ENCODE measurements around the gene MAGI1.

The MAGI1 gene

DNA sequence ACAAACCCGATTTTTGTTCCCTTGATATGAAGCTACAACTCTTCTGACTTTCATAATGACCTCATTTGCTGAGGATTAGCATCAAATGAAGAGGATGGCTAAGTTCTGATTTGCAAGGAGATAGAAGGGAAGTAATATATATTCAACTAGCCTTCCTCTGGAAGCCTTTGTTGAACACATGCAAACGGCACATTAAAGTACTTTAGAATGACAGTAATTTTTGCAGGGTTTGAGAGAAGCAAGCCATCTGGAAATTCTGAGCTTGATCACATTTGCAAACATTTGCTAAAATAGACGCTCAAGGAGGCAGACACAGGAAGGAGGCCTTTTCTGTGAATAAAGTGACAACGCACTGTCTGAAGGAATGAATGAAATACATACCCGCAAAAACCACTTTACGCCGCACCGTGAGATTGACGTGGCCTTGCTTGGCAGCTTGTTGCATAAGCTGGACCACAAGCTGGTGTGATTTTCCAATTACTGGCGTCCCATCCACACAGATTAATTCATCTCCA, 657.2 kb downstream of the MAGI1 start:
- no peak for DNase-seq

DNA sequence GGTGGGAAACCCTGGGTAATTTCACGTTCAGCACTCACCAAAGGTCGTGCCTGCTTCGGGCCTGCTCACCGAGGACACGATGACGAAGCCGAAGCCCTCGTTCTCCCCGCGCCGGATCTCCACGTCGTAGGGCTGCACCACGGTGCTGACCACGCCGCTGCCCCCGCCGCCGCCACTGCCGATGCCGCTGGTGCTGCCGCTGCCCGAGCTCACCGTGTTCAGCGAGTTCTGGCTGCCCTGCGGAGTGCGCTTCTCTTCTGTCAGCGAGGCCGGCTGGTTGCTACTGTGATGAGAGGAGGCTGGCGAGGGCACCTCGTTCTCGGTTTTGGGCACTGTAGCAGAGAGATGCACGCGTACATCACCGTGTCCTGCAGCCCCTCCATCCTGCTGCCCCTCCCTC, 659.5 kb downstream of the MAGI1 start:
- DNase-seq = no peak

DNA sequence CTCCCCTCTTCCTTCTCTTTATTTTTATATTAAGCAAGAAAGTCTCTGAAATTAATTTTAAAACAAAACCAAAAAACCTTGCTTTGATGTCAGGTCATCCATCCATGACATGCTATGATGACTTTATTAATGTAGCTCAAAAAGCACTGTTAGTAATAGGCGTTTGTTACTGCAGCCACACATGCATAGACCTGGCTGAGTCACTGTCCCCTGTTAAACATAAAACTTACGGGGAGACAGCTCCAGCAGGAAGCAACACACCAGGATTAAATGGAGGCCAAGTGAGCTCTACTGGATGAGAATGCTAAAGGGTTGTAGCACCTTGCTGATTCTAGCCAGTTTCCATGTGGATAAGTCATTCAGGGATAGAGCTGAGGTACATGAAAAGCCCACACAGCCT, 661.1 kb downstream of the MAGI1 start:
- DNase-seq = no peak

DNA sequence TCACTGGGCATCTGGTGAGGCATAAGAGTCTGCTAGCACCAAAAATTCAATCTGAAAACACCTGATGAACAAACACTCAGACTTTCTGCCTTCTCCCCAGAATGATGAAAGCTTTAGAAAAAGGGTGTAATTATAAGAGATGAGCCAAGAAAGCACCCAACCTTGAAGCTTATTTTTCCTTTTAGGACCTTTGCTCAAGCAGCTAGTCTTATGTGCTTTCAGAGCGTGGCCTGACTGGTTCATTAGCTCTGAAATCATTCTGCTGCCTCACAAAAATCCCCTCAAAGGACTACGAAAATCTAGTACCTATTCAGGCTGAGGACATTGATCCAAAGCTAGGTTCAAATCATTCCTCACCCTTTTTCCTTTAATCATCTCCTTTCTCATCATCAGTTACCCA, 662.3 kb downstream of the MAGI1 start:
- no peak for DNase-seq

DNA sequence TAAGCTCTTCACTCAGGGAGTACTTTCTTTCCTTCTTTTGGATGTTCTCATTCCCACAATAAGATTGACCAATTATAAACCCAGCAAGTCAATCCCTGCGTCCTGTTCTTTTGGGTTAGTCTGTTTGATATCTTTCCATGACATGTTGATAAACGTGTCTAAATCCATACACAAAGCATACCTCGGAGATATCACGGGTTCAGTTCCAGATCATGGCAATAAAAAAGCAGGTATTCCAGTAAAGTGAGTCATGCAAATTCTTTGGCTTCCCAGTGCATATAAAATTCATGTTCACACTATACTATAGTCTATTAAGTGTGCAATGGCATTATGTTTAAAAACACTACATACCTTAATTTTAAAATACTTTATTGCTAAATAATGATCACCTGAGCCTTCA, 667.7 kb downstream of the MAGI1 start:
- no peak for DNase-seq

DNA sequence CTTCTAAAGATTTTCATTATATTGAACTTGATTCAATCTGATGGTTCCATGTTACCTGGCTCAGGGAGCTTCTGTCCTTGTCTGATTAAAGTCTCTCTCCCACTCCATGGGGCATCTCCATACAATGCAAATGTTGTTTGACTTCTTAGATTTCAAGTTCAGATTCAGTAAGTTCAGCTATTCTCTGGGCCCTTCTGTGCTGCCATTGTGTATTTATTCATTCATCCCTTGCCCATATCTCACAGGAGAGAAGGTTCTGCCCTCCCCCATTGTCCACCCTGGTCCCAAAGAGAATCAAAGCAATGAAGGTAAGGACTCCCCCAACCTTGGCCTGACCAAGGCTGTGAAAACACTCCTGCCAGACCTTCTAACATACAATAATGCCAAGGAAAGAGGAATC, 669.9 kb downstream of the MAGI1 start:
- DNase-seq = no peak

DNA sequence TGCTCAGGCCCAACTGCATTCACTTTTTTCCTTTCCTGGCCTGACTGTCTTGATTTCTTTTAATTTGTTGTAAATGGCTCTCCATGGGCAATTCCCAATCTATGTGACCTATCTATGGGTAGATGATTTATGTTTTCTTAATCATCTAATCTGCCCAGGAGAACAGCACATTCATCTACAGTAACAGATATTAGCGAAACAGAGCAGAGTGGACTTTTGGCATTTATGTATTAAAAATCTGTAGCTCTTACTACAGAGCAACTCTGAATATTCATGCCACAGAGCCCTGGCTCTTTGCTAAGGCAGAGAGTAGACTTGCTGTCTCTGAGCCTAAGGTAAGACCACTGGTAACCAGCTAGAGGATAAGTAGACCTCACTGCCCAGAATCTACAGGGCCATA, 676.0 kb downstream of the MAGI1 start:
- no peak for DNase-seq

DNA sequence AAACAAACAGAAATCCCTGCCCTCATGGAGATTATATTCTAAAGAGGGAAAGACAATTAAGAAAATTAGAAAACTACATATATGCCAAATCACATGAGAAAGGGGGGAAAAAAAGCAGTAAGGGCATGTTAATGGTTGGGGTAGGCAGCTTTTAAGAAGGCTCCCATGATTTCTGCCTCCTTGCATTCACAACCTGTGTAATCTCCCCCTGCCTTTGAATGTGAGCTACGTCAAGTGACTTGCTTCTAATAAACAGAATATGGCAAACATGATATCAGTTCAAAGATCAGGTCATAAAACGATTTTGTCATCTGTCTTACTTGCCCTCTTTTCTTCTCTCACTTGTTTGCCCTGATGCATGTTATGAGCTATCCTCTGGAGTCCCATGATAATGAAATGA, 677.3 kb downstream of the MAGI1 start:
- no peak for DNase-seq

DNA sequence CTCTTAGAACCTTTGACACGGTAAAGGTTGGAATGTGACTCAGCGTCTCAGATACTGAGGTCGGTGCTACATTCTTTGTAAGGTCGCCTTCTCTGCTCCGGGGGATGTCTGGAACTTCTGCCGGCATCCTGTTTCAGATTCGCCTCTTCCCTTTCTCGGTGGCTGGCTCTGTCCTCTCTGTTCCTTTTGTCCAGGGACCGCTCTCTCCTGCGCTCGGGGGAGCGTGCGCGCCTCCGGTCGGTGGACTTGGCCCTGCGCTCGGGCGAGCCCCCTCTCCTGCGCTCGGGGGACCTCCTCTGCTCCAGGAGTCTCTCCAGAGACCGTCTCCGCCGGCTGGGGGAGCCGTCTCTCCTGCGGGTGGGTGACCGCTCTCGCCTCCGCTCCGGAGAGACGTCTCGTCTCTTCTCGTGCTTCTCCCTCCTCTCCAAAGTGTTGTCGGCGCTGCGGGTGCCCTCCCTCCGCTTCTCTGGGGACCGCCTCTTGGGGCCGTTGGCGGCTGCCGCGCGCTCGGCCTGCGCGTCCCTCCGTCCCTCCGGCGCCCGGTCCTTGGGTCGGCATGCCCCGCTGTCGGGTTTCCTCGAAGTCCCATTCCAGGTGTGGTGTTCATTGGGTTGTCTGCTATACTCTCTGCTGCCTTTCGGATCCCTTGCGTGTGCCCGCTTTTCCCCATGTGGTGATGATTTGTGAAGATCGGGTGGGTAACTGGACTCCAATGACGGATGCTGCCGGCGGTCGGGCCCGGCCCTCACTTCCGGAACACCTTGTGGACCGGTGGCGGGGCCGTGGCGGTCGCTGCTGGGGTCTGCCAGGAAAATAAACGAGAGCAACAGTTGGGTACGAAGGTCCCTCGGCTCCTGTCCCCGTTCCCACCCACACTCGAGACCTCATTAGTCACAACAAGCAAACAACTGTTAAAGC, 682.1 kb downstream of the MAGI1 start:
- no peak for DNase-seq

DNA sequence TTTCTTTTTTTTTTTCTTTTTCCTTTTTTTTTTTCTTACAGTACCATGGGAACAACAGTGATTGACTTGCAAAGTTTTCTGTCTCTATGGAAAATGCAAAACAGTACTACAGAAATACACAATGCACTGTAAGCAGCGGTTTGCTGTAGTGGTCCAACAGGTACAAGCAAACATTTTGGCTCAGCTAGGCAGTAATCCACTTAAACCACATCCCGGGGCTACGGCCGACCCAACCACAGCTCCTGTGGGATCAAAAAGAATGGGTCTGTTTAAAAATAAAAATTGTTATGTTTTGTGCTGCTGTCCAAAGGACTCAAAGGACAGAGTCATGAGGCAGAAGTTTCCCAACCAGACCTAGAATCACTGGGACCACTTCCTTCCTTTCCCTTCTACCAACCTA, 683.8 kb downstream of the MAGI1 start:
- DNase-seq = no peak

DNA sequence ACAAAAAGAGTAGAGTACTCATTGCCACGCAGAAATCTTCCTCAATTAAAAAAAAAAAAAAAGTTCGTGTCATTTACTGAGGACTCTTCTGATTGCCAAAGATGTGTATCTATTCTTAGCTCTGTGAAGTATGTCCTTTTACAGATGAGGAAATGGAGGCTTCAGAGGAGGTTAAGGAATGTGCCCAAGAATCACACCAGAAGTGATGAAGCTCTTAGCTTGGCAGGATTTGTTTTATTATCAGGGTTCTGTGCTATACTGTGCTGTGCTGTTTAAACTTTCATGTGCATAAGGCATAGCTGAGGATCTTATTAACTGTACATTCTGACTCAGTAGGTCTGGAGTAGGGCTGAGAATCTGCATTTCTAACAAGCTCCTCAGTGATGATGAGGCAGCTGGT, 685.8 kb downstream of the MAGI1 start:
- DNase-seq = no peak

DNA sequence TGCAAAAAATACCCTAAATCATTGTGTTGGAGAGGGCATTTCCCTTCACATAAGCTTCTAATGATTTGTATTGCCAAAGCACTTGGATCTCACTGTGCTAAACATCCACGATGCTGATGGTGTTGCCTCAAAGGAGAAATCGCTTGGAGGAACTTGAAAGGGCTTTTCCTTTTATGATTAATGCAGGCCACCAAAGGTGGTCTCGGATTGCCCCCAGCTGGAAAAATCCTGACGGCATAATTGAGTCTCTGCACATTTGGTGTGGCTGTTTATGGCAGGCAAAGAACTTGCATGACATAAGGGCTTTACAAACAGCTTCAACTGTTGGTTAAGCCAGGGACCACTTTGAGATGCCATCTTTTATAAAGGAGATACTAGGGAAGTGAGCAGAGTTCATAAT, 687.0 kb downstream of the MAGI1 start:
- no peak for DNase-seq

DNA sequence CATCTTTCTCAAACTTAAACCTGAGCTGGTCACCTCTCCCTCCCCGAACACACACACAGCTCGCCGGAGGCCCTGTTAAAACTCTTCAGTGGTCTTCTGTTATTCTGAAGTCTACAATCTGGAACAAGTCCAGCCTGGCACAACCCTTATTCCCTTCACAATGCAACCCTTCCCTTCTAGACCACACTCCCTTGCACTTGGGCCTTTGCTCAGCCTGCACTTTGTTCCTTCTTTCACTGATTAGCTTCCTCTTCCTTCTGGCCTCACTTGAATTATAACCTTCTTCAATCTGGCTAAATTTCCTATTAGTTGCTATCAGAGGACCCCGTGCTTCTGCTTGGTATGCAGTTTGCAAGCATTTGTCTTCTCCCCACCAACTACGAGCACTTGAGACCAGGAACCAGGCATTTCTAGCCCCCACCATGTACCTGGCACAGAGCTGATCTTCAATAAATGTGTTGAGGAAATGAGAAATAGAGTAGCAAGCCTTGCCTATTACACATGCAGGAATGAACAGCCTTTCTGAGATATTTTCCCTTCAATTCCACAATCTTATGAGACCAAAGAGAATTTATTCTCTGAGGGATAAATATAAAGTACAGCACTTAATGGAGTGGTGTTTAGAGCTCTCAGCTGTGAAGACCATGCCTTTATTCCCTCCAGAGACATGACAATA, 687.8 kb downstream of the MAGI1 start:
- no peak for DNase-seq

DNA sequence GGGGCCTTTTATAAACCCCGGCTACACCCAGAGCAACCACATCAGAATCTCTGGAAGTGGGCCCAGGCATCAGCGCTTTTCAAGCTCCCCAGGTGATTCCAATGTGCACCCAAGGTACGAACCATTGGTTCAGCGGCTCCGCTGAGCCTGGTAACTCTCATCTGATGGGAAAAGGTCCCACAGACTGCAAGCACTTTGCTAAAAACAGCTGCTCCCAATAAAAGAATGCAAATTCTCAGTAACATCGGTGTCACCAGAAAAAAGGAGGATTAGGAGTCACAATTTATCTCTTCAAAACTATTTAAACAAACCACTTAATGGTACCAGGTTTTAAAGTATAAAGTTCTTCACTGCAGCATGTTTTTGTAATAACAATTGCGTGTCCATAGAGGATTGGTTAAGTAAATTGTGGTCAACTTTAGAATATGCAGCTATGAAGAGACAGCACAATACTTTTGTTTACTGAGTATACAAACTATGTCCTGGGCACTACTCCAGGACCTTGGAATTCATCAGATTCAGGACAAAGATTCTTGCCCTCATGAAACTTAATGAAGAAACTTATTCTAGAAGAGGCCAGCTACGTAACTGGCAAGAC, 690.2 kb downstream of the MAGI1 start:
- no peak for DNase-seq

DNA sequence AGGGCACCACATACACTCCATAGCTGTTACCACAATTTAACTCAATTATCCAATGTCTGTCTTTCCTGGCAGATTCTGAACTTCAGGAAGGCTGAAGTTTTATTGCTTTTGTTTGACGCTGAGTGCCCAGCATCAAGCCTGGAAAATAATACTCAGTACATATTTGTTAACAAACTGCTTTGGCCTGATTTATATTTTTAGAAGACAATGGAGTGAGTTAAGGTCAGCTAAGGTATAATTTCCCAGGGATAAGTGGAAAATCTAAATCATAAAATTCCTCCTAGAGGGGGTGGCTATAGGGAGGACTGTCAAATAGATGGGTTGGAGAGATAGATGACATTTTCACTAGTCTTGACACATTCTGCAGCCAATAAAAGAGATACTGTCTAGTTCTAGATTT, 691.6 kb downstream of the MAGI1 start:
- DNase-seq = no peak

DNA sequence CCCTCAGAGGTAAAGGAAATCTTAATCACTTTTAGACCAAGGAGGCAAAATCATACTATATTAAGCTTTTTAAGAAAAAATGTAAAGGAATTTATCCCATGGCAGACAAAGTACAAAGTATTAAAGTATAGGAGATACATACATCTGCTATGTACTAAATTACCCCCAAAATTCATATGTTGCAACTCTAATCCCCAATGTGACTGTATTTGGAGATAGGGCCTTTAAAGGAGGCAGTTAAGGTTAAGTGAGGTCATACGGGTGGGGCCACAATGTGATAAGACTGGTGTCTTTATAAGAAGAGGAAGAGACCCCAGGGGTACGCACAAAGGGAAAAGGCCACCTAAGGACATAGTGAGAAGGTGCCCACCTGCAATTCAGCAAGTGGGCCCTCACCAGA, 693.9 kb downstream of the MAGI1 start:
- no peak for DNase-seq

DNA sequence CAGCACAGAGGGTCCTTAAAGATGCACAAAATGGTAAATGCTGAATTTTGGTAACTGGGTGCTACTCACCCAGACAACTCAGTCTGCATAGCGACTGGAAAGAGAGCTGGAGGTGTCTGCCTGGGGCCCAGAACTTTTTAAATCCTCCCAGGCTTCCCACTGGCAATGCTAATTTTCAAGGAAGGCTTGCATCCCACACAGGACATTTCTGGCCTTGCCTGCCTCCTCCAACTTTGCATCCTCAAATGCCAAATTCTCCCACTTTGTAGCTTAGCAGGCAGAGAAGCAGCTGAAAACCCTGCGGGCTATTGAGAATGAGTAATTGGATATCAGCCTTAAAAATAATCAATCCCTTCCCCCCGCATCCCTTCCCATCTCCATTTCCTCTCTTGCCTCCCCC, 694.3 kb downstream of the MAGI1 start:
- DNase-seq = no peak

DNA sequence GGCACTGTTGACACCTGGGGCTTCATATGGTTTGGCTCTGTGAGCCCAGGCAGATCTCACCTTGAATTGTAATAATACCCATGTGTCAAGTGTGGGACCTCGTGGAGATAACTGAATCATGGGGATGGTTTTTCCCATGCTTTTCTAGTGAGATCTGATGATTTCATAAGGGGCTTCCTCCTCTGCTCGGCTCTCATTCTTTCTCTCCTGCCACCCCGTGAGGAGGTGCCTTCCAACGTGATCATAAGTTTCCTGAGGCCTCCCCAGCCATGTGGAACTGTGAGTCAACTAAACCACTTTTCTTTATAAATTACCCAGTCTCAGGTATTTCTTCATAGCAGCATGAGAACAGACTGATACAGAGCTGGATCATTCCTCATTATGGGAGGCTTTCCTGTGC, 695.0 kb downstream of the MAGI1 start:
- no peak for DNase-seq

DNA sequence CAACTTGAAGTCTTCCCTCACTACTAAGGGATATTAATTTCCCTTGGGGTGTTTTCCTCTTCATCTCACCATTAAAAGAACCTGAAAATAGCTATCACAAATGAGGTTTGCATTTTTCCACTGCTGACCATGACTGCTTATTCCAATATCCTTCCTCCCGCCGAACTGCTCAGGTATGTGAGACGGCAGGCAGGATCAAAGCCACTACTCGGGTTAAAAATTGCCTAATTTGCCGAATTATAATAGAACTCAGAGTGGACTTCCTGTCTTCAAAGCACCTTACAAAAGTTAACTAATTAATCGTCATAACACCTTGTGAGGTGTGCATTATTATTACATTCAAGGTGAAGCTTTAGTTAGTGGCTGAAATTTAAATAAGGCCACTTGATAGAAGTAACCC, 695.7 kb downstream of the MAGI1 start:
- DNase-seq = no peak

DNA sequence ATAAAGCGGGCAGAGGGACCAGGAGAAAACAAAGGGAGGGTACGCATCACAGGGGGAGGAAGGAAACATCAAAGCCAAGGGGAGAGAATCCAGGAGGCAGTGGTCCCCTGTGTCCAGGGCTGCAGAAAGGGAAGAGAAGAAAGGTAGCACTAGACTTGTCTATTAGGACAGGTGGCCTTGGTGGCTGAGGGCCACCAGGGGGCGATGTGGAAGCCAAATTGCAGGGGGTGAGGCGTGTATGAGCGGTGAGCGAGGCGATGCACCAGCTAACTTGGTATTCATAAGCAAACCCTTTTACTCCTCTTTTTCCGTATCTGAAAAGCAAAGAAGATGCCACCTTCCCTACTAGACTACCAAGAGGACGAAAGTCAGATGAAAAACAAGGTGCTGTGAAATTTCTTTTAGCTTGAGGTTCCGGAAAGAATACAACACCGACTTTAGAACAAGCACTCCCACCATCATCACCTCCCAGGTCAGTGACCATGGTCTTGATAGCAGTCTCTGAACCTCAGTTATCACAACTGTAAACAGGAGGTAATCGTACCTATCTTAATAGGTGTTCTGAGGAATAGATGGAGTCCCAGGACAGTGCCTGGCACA, 696.5 kb downstream of the MAGI1 start:
- no peak for DNase-seq

DNA sequence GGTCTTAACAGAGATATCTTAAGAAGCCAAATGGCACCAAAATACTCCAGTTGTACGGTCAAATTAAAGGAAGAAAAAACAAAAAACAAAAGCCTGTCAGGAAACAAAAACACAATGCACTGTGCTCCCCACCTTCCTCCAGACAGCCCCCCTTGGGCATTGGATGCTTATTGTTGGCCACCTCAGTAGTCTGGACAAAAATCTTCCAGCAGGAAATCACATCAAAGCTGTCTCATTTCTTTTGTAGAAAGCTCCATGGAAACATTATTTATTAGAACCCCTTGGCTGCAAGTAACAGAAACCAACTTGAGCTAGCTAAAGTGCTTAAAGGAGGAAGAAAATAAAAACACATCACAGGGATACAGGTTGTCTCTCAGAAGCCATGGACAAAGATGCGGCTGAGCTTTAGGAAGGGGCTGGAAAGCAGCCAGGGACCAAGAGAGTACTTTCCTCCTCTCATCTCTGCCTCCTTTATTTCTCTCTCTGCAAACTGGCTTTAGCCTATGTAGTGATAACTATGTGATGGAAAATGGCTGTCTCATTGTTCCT, 699.5 kb downstream of the MAGI1 start:
- DNase-seq = no peak

DNA sequence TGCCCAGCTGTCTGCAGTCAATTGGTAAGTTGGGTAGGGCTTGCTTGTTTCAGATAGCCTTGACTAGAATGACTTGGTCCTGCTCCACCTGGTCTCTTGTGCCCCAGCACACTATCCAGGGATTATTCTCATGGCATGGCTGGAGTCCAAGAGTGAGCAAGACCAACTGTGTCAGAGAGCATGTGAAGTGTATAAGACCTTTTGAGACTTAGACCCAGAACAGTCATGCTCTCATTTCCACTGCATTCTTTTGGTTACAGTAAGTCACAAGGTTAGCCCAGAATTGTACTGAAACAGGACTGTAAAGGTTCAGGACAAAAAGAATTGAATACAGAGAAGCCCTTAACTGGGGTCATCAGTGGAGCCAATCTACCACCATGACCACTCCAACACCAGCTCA, 700.1 kb downstream of the MAGI1 start:
- DNase-seq = no peak

DNA sequence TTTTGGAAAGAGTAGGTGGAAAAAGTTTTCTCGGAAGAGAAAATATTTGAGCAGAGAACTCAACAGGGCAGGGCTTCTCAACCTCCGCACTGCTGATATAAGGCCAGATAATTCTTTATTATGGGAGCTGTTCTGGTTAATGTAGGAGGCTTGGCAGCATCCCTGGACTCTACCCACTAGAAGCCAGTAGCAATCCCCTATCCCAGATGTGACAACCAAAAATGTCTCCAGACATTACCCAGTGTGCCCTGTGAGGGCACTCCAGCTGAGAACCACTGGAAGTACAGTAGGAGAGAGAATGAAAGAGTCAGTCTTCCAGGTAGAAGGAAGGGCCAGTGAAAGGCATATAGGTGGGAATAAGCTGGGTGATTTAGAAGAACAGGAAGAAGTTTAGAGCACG, 703.1 kb downstream of the MAGI1 start:
- no peak for DNase-seq

Measured in activated gamma-delta T cell treated with Interleukin-2 at 50 U/mL for 16 hours (primary cell).